Ammon's horn (tissue), 1 donor: Measurements from ENCODE around the gene HEY2.

Experiments
- DNase-seq: peaks from one replicate; pipeline ENCODE4 v3.0.0-alpha.2; 2016; ENCODE audit warnings: low spot score

HEY2 gene

GRCh38 chr6:125743604-125744003 lies 5.8 kb upstream of the HEY2 start:
- DNase-seq = peak; percentile 45

GRCh38 chr6:125745281-125746018 lies 4.0 kb upstream of the HEY2 start:
- DNase-seq = no peak

- no peak for DNase-seq
Observed at GRCh38 chr6:125746019-125746414, 3.4 kb upstream of the HEY2 start.

- peak; percentile 82 for DNase-seq
Observed at GRCh38 chr6:125746731-125747588, 2.5 kb upstream of the HEY2 start.

GRCh38 chr6:125747589-125748405 lies 1.6 kb upstream of the HEY2 start:
- peak; percentile 39 for DNase-seq

GRCh38 chr6:125748406-125749172 lies 843 bp upstream of the HEY2 start:
- DNase-seq = no peak

GRCh38 chr6:125749865-125750691 lies 646 bp downstream of the HEY2 start:
- peak; percentile 51 for DNase-seq

- DNase-seq = no peak
Observed at GRCh38 chr6:125750692-125751333, 1.4 kb downstream of the HEY2 start.

GRCh38 chr6:125751334-125751916 lies 2.0 kb downstream of the HEY2 start:
- no peak for DNase-seq

- DNase-seq = no peak
Observed at GRCh38 chr6:125752773-125753172, 3.3 kb downstream of the HEY2 start.

- DNase-seq = no peak
Observed at GRCh38 chr6:125753218-125753936, 3.9 kb downstream of the HEY2 start.

- no peak for DNase-seq
Observed at GRCh38 chr6:125753937-125754259, 4.5 kb downstream of the HEY2 start.

- no peak for DNase-seq
Observed at GRCh38 chr6:125754566-125754965, 5.1 kb downstream of the HEY2 start.

- DNase-seq = no peak
Observed at GRCh38 chr6:125759184-125759902, 9.9 kb downstream of the HEY2 start.

- DNase-seq = no peak
Observed at GRCh38 chr6:125759959-125760457, 10.6 kb downstream of the HEY2 start.

GRCh38 chr6:125764121-125764671 lies 14.8 kb downstream of the HEY2 start:
- no peak for DNase-seq

GRCh38 chr6:125765944-125766343 lies 16.5 kb downstream of the HEY2 start:
- no peak for DNase-seq

- no peak for DNase-seq
Observed at GRCh38 chr6:125766641-125767040, 17.2 kb downstream of the HEY2 start.
